BLaER1 treated with 17β-estradiol and CSF1 and Interleukin-3, amounts not matched to agents 10 nM and 100 nM (cell line): ENCODE data around the gene SHLD2.
"Not testable (repeated sequence)": the region's sequence is repeated elsewhere in the genome, so short reads cannot be mapped to it uniquely, and the experiment has no call there.

Source experiments
- H3K27ac ChIP-seq, 11 experiments: shearing (Covaris generic); formaldehyde crosslinking; 2 replicates each; pipeline ENCODE4 v1.8.1; 2022
- H3K27me3 ChIP-seq, 11 experiments: shearing (Covaris generic); formaldehyde crosslinking; 2 replicates each; pipeline ENCODE4 v1.8.1; 2022
- H3K36me3 ChIP-seq, 11 experiments: shearing (Covaris generic); formaldehyde crosslinking; 2 replicates each; pipeline ENCODE4 v1.8.1; 2022
- H3K4me1 ChIP-seq, 10 experiments: shearing (Covaris generic); formaldehyde crosslinking; 2 replicates each; pipeline ENCODE4 v1.8.1; 2022
- H3K4me2 ChIP-seq, 11 experiments: shearing (Covaris generic); formaldehyde crosslinking; 2 replicates each; pipeline ENCODE4 v1.8.1; 2022
- H3K4me3 ChIP-seq, 10 experiments: shearing (Covaris generic); formaldehyde crosslinking; 2 replicates each; pipeline ENCODE4 v1.8.1; 2022
- H3K9ac ChIP-seq, 11 experiments: shearing (Covaris generic); formaldehyde crosslinking; 2 replicates each; pipeline ENCODE4 v1.8.1; 2022
- H3K9me3 ChIP-seq, 11 experiments: shearing (Covaris generic); formaldehyde crosslinking; replicated peaks in 1 of 11; 2 replicates each; pipeline ENCODE4 v1.8.1; 2022
- H4K20me1 ChIP-seq, 11 experiments: shearing (Covaris generic); formaldehyde crosslinking; 2 replicates each; pipeline ENCODE4 v1.8.1; 2022
- Cebpa-rat ChIP-seq, 11 experiments: shearing (Covaris generic); IDR thresholded peaks; 2 replicates each; pipeline ENCODE4 v1.8.1; 2022

The SHLD2 gene

GRCh38 chr10:87083576-87084290, 11.3 kb upstream of the SHLD2 start:
- H3K27ac ChIP-seq: peak overlapping the region in 3 of 11 experiments; percentile 76 to 83 (median 77); a peak in 7 of 22 replicates

DNA sequence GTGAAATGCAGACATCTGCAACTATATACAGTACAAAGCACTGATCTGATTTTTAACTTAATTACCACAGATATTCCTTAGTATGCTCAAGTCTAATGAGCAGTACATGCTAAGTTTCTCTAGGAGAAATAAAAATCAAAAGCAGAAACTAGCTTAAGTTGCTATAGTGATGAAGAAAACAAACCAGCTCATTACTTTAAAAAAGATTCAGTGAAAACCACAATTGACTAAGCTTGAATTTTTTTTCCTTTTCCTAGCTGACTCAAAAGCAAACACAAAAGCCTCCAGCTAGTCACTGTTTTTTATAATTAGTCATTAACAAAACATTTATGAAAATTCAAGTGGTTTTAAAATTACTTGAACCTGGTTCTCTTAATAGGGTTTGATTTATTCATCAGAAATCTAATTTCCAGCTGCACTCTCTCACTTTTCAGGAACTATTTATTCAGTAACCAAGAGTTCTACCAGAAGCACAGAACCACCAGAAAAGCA, 10.7 kb upstream of the SHLD2 start:
- H4K20me1 ChIP-seq: peaks cover 29 to 73% (median 63%) of the 10 kb centered on the region in 11 experiments; a peak in 20 of 22 replicates
- H3K4me1 ChIP-seq: peaks cover 0 to 53% (median 11%) of the 10 kb centered on the region in 10 experiments; a peak in 13 of 20 replicates
- not testable (repeated sequence) for H3K27me3 ChIP-seq, H3K4me3 ChIP-seq
- peak overlapping the region in 3 of 11 experiments; percentile 55 to 62 (median 62); a peak in 6 of 22 replicates for H3K9ac ChIP-seq
- H3K36me3 ChIP-seq: peaks cover 20 to 74% (median 52%) of the 10 kb centered on the region in 11 experiments
- peaks cover 0 to 35% (median 33%) of the 10 kb centered on the region in 11 experiments; a peak in 17 of 22 replicates for H3K9me3 ChIP-seq
- peak overlapping the region in 7 of 11 experiments; percentile 3 to 83 (median 17); a peak in 10 of 22 replicates for H3K4me2 ChIP-seq
- peak overlapping the region in 4 of 11 experiments; percentile 41 to 83 (median 76); a peak in 9 of 22 replicates for H3K27ac ChIP-seq

More at GRCh38 chr10:87083576-87084290, 11.3 kb upstream of the SHLD2 start:
- Histone ChIP-seq H3K4me1 (peaks cover 0 to 51% (median 11%) of the 10 kb centered on the region in 10 experiments; a peak in 13 of 20 replicates), H3K9me3 (peaks cover 0 to 37% (median 33%) of the 10 kb centered on the region in 11 experiments; a peak in 17 of 22 replicates), H3K4me2 (peak overlapping the region in 5 of 11 experiments; percentile 5 to 83 (median 55); a peak in 9 of 22 replicates), H3K36me3 (peaks cover 14 to 74% (median 50%) of the 10 kb centered on the region in 11 experiments), H4K20me1 (peaks cover 24 to 73% (median 62%) of the 10 kb centered on the region in 11 experiments; a peak in 20 of 22 replicates), H3K9ac (peak overlapping the region in 3 of 11 experiments; percentile 55 to 62 (median 55); a peak in 5 of 22 replicates)
- H3K4me3 ChIP-seq, H3K27me3 ChIP-seq: not testable (repeated sequence)

DNA sequence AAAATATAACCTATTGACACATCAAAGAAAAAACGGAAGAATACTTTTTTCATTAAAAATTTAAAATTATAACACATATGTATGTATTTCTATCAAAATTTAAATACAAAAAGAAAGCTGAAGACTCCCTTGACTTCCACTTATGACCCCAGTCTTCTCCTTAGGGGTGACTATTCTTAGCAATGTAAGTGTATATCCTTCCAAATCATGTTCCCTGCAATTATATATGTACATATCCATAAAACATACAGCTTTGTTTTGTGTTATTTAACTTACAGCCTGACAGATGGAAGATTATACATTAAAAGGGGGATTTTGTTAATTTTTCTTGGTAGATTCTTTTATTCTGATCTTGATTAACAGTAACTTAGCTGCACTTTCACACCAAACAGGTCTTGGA, 9.5 kb upstream of the SHLD2 start:
- peak overlapping the region in 2 of 11 experiments; percentile 78 to 83; a peak in 4 of 22 replicates for H3K4me2 ChIP-seq
- 0 out of 22 replicates have a peak overlapping the region, but pooled peaks of 1 of the 11 experiments have one; percentile 83 for H3K27ac ChIP-seq
- TF ChIP-seq Cebpa-rat (IDR thresholded peaks at IDR 0.05): no peak
- H3K4me1 ChIP-seq: peaks cover 0 to 65% (median 11%) of the 10 kb centered on the region in 10 experiments; a peak in 13 of 20 replicates
- no peaks in the 10 kb centered on the region for H3K27me3 ChIP-seq
- H3K36me3 ChIP-seq: peaks cover 29 to 84% (median 59%) of the 10 kb centered on the region in 11 experiments
- H3K4me3 ChIP-seq: no peak overlapping the region
- H3K9me3 ChIP-seq: peaks cover 0 to 28% (median 23%) of the 10 kb centered on the region in 11 experiments; a peak in 17 of 22 replicates
- H4K20me1 ChIP-seq: peaks cover 41 to 83% (median 72%) of the 10 kb centered on the region in 11 experiments; a peak in 20 of 22 replicates
- 0 out of 22 replicates have a peak overlapping the region, but pooled peaks of 1 of the 11 experiments have one; percentile 3 for H3K9ac ChIP-seq

GRCh38 chr10:87089746-87090145, 5.3 kb upstream of the SHLD2 start:
- Histone ChIP-seq H3K9ac (no peak overlapping the region), H3K4me3 (no peak overlapping the region), H3K27me3 (no peaks in the 10 kb centered on the region), H4K20me1 (peaks cover 68 to 92% (median 88%) of the 10 kb centered on the region in 11 experiments; a peak in 21 of 22 replicates), H3K4me2 (peak overlapping the region in 1 of 11 experiments; percentile 93; a peak in 1 of 22 replicates), H3K4me1 (peaks cover 20 to 68% (median 29%) of the 10 kb centered on the region in 10 experiments), H3K9me3 (peaks cover 0 to 6% (median 0%) of the 10 kb centered on the region in 11 experiments; a peak in 1 of 22 replicates), H3K27ac (no peak overlapping the region), H3K36me3 (peaks cover 29 to 76% (median 46%) of the 10 kb centered on the region in 11 experiments)
- no peak for TF ChIP-seq Cebpa-rat (IDR thresholded peaks at IDR 0.05)

- H3K4me3 ChIP-seq: no peak overlapping the region
- peaks cover 29 to 65% (median 44%) of the 10 kb centered on the region in 11 experiments for H3K36me3 ChIP-seq
- peaks cover 0 to 6% (median 0%) of the 10 kb centered on the region in 11 experiments; a peak in 1 of 22 replicates for H3K9me3 ChIP-seq
- no peaks in the 10 kb centered on the region for H3K27me3 ChIP-seq
- H4K20me1 ChIP-seq: peaks cover 63 to 82% (median 78%) of the 10 kb centered on the region in 11 experiments; a peak in 21 of 22 replicates
- H3K9ac ChIP-seq: no peak overlapping the region
- peaks cover 18 to 57% (median 28%) of the 10 kb centered on the region in 10 experiments for H3K4me1 ChIP-seq
- no peak for TF ChIP-seq Cebpa-rat (IDR thresholded peaks at IDR 0.05)
- H3K27ac ChIP-seq: no peak overlapping the region
- H3K4me2 ChIP-seq: peak overlapping the region in 7 of 11 experiments; percentile 90 to 97 (median 95); a peak in 9 of 22 replicates
These were observed 4.2 kb upstream of the SHLD2 start for GRCh38 chr10:87090779-87091178.

DNA sequence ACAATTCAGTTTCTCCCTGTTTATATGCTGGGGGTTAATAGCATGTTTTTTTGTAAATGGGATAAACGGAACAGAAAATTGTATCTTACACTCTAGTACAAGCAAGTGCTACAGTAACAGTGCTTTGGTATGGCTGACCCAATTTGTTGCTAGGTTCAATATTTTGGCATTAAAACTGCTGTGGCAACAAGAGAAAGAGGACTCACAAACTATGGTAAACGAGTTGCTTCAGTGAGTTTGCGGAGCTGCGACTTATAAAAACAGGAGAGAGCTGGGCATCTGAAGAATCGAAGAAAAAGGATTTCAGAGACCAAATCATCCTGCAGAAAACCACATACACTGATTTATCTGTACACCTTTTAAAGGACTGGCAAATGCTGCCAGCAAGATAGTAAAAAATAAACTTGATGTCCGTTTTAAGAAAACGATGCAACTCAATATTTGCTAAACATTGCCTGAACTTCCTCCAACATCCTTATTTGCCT, 2.6 kb upstream of the SHLD2 start:
- H3K27me3 ChIP-seq: no peaks in the 10 kb centered on the region
- peak overlapping the region; percentile 72 to 93 (median 84) for H3K4me3 ChIP-seq
- H3K36me3 ChIP-seq: peaks cover 23 to 55% (median 39%) of the 10 kb centered on the region in 11 experiments
- H3K4me2 ChIP-seq: peak overlapping the region; percentile 90 to 99 (median 96)
- H3K9ac ChIP-seq: peak overlapping the region; percentile 91 to 99 (median 97)
- H3K27ac ChIP-seq: peak overlapping the region in 6 of 11 experiments; percentile 94 to 99 (median 98); a peak in 7 of 22 replicates
- peaks cover 27 to 60% (median 43%) of the 10 kb centered on the region in 10 experiments for H3K4me1 ChIP-seq
- TF ChIP-seq Cebpa-rat (IDR thresholded peaks at IDR 0.05): no peak
- peaks cover 0 to 4% (median 0%) of the 10 kb centered on the region in 11 experiments; a peak in 2 of 22 replicates for H3K9me3 ChIP-seq
- peaks cover 55 to 67% (median 63%) of the 10 kb centered on the region in 11 experiments; a peak in 21 of 22 replicates for H4K20me1 ChIP-seq

DNA sequence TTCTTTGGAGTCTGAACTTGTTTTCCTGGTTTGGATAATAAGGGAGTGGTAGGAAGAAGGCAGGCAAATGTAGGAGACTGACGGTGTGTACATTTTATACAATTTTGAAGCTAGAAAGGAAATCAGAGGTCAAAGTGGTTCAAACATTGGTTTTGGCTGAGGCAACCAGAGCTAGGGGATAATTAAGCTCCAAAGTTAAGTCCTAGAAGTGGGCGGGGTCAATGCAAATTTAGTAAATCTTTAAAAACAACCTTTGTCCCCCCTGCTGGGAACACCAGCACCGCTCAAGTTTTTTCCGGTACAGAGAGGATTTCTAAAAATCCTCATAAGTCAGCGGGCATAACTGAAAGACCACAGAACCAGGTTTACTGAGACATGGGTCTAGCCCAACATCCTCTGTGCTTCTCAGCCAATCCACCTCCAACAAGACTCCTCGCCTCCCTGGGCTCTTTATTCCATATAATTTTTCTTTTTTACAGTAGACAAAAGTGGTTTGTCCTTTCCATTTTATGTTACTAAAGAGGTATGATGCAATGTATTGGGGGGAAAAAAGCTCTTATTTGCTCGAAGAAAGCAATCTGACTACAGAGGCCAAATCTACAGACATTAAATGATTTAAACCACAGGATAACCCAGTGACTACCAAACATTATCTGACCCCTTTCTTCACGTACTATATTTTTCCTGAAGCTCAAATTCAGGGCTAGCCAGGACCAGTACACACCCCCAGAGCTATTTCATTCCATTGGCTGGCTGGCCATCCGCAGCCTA, 2.0 kb upstream of the SHLD2 start:
- peaks cover 21 to 55% (median 39%) of the 10 kb centered on the region in 11 experiments; a peak in 21 of 22 replicates for H3K36me3 ChIP-seq
- H3K9ac ChIP-seq: peak overlapping the region; percentile 91 to 99 (median 97)
- H3K27ac ChIP-seq: peak overlapping the region in 10 of 11 experiments; percentile 94 to 99 (median 98); a peak in 20 of 22 replicates
- H3K9me3 ChIP-seq: peaks cover 0 to 4% (median 0%) of the 10 kb centered on the region in 11 experiments; a peak in 1 of 22 replicates
- no peaks in the 10 kb centered on the region for H3K27me3 ChIP-seq
- peak overlapping the region; percentile 72 to 93 (median 84) for H3K4me3 ChIP-seq
- H3K4me2 ChIP-seq: peak overlapping the region; percentile 90 to 99 (median 96)
- peak in 2 of 11 experiments; percentile 13 to 25; a peak in 1 of 22 replicates for TF ChIP-seq Cebpa-rat (IDR thresholded peaks at IDR 0.05)
- H3K4me1 ChIP-seq: peaks cover 27 to 54% (median 46%) of the 10 kb centered on the region in 10 experiments
- H4K20me1 ChIP-seq: peaks cover 49 to 61% (median 57%) of the 10 kb centered on the region in 11 experiments; a peak in 21 of 22 replicates
